ENCODE results near the gene RNF168.

GRCh38 chr3:196517162-196517800 is 13.7 kb upstream of the RNF168 start:
- no peak for TF ChIP-seq CTCF (IDR thresholded peaks at IDR 0.05)
- TF ChIP-seq POLR2A (IDR thresholded peaks at IDR 0.05): no peak
